Measurements from ENCODE around the gene PLEKHA5.

PLEKHA5 gene

DNA sequence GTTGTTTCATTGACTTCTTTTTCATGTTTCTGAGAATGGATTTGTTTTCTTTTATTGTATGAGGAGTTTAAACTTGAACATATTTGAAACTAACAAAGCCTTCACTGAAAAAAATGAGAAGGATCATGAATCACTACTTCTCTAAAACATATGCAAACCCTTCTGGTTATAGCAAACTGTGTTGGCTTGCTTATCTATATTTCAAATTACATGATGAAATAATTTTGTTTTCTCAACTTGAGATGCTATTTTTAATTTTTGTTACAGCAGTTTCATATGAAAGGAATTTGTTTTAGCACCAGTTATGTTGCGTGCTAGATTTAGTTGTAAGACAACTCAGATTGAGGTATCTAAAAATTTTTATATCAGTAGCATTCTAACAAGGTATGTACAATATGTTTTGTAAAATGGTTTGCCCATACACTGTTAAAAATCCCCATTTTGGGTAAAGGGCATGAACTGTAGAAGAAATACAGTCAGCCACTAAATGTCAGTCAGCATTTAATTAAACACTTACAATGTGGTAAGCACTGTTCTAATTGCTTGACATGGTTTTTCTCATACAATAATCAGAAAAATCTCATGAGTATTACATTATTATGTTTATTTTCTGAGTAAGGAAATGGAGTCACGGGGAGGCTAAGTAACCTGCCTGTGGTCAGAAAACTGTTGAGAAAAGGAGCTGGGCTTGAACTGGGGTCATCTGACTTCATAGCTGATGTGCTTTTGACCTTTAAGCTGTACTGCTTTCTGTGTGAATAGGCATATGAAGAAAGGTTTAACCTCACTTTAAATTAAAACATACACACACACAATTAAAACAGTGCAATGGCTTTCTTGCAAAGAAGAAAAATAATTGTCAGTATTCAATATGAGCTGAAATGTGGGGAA lies 105.7 kb downstream of the PLEKHA5 start:
- DNase-seq (ENCODE audit: low read depth): no peak

DNA sequence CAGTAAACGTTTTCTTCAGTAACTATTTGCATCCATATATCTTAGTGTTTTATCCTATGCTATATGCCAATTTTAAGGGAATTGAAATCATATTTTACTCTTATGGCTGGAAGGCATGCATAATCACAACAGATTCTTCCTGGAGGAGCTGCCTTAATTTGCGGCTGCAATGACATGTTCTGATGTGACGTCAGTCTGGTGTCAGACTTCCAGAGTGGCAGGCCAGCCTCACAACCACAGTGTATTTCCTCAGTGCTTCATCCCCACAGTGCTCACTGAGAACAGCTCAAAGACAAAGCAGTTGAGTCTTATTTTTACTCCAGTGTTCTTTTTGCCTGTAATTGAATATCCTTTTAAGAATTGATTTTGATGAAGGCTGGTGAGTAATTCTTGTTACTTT lies 107.1 kb downstream of the PLEKHA5 start:
- no peak for DNase-seq (ENCODE audit: low read depth)

DNA sequence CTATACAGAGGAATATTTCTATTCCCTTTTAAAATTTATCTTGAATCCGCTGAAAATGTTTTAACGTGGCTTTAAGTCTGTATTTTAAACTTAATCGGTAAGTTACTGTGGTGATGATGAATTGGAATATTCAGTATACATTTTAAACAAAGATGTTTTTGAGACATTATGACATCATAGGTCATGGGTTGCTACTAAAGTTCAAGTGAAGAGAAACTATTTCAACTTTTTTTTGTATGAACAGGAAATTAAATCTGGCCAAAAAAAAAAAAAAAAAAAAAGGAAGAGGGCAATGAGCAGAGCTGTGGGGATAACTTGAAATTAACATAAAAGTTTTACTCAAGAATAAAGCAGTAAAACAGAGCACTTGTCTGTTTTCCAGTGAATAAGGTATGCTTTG lies 109.0 kb downstream of the PLEKHA5 start:
- DNase-seq (ENCODE audit: low read depth): no peak

GRCh38 chr12:19239102-19239501 lies 109.6 kb downstream of the PLEKHA5 start:
- DNase-seq (ENCODE audit: low read depth): no peak

- no peak for DNase-seq (ENCODE audit: low read depth)
Measured at GRCh38 chr12:19239616-19240234, 110.2 kb downstream of the PLEKHA5 start.

DNA sequence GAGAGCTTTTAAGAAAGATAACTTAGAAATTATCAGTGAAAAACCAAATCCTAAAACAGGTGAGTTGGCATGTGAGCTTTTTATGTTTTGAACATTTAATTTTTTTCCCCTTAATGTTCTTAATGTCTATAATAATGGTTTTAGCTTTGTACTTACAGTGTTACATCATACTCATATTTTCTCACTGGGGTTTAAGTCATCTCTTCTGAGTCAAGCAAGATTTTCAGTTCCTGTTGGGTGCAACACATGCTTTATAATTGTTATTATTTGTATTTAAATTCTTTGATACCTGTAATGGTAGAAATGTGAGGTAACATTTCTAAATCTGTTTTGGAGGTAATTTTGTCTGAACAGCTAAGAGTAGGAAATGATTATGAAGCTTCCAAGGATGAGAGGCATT lies 113.0 kb downstream of the PLEKHA5 start:
- no peak for DNase-seq (ENCODE audit: low read depth)

DNA sequence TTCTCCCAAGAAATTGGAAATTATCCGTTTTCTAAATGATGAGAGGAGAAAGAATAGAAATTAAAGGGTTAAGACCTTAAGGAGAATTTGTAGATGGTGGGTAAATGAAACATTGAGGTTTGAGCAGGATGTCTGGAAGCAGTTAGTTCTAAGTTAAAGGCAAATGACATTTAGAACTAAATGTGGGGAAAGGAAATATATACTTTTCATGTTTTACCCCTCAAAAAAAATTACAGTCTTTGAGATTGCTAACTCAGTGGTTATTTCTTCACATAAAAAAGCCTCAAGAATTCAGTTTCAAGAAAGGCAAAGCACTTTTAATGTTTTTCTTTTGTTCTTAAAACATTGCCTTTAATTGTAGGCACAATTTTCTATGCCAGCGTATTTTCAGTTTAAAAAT lies 114.0 kb downstream of the PLEKHA5 start:
- DNase-seq (ENCODE audit: low read depth): no peak

- no peak for DNase-seq (ENCODE audit: low read depth)
Measured at GRCh38 chr12:19244312-19244711, 114.8 kb downstream of the PLEKHA5 start.

- no peak for DNase-seq (ENCODE audit: low read depth)
Measured at GRCh38 chr12:19245106-19245505, 115.6 kb downstream of the PLEKHA5 start.

DNA sequence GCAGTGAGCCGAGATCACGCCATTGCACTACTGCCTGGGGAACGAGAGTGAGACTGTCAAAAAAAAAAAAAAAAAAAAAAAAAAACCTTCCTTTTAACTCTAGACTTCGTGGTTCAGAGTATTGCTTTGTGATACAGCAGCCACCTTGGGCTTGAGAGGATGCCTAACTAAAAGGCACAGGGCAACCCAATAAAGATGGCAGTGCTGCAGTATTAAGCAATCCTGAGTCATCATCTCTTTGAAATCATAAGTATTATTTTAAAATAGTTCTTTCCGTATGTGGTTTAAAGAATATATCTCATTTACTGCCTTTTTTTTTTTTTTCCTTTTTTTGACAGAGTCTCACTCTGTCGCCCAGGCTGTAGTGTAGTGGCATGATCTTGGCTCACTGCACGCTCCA lies 116.1 kb downstream of the PLEKHA5 start:
- DNase-seq (ENCODE audit: low read depth): no peak

- no peak for DNase-seq (ENCODE audit: low read depth)
Measured at GRCh38 chr12:19246933-19247332, 117.4 kb downstream of the PLEKHA5 start.

GRCh38 chr12:19248929-19249602 lies 119.5 kb downstream of the PLEKHA5 start:
- DNase-seq (ENCODE audit: low read depth): no peak

GRCh38 chr12:19251481-19252132 lies 122.1 kb downstream of the PLEKHA5 start:
- no peak for DNase-seq (ENCODE audit: low read depth)

GRCh38 chr12:19260135-19260534 lies 130.6 kb downstream of the PLEKHA5 start:
- no peak for DNase-seq (ENCODE audit: low read depth)

DNA sequence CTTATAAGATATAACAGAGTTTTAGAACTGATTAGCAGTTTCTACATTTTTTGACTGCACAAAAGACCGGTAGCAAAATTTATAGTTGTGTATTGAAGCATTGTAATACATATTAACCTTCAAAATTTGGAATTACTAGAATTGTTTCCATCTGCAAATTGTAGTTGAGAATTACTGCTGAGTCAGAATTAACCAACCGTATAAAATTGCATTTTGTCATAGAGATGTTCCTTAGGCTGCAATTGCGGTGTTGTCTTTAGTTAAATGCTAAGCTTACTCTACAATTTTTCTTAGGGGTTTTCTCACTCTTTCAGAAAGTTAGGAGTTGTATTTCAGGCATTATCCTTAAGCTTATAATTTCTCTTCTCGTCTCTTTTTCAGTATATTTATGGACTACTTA lies 132.2 kb downstream of the PLEKHA5 start:
- no peak for DNase-seq (ENCODE audit: low read depth)

DNA sequence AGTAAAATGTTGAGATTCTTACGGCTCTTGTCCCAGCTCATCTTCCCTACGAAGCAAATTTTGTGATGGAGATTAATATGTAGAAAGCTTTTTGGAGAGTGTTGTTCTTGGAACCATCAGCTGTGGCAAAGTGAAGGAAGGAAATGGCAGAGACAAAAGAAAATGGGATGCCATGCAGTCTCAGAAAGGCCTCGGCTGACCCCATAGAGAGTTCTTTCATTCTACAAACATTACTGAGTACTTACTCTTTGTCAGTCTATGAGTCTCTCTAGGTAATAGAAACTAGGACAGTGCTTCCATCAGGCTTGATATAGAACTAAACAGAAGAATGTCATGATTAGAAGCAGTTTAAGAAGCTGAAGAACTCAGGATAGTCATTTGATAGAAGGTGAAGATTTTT lies 134.1 kb downstream of the PLEKHA5 start:
- no peak for DNase-seq (ENCODE audit: low read depth)

DNA sequence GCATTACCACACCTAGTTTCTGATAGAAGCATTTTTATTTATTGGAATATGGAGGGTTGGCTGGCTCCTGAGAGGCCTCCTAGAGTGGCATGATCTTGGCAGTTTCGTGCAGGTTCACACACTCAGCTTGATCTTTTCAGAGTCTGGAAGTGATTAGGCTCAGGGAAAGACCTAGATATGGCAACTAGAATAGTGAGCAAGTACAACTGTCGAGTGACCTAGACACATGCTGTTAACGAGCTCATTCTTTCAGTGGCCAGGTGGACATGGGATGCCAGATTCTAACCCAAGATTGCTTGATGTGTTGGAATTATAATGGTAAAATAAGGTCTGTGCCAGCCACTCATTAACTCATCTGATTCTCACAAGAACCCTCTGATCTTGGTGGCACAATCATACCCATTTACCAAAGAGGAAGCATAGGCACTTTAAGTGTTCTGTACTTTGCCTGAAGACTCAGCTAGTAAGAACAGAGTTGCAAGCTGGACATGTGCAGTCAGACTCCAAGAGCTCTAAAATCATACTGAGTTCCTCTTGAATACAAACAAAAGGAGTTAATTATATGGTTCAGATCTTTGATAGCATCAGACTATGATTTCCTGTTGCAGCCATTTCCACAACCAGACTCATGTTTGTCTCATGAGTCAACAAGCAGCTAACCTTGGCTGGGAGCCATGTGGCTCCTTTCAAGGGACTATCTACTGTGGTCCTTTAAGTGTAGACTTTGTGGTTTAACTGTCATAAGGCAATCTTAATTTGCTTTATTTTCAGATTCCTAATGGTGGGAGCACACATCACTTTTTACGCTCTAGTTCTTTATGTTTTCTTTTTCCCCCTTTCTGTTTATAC lies 144.2 kb downstream of the PLEKHA5 start:
- DNase-seq (ENCODE audit: low read depth): peak; percentile 8

GRCh38 chr12:19276767-19277166 lies 147.2 kb downstream of the PLEKHA5 start:
- DNase-seq (ENCODE audit: low read depth): no peak

DNA sequence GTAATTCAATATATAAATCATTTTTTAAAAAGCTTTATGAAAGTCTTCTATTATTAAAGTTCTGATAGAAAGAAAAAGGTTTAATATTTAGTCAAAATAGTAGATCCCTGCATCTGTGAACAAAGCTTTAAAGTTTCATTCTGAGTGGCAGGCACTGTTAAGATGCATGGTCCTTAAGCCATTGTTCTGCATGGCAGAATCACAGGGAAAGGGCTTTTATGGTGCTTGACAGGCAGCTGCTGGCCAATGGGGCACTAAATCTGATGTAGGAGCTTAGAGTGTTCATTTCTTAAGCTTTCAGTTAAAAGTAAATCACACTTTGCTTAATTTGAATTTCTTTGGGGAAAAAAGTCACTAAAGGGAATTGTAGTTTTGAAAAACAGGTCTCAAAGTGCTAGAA lies 148.2 kb downstream of the PLEKHA5 start:
- DNase-seq (ENCODE audit: low read depth): no peak

- no peak for DNase-seq (ENCODE audit: low read depth)
Measured at GRCh38 chr12:19278407-19278806, 148.9 kb downstream of the PLEKHA5 start.

DNA sequence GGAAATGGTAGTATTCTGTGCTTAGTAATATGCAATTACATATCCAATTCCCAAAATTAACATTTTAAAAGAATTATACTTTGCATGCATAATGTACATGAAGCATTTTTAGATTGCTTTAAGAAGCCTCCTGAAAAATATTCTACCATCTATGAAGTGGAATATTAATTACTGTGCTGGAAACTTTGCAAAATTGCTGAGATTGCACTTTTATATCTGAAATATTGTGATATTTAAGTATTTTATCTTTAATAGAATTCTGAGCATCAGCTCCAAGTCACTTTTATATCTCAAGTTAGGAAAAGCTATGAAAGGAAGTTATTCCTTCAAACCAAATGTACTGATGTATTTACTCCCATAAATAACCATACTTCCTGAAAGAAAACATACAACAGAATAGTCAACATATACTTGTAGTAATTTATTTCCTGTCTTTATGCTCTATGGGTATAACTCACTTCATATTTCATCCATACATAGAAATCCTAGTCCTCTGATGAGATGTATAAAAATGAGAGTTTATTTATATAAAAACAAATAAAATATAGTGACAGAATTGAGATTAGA lies 152.7 kb downstream of the PLEKHA5 start:
- DNase-seq (ENCODE audit: low read depth): no peak

All from stimulated activated CD8-positive, alpha-beta memory T cell treated with anti-CD3 and anti-CD28 coated beads, Interleukin-4, amount 100 ng/mL, for 24 hours (primary cell).